Measurements from ENCODE around the gene MGAT4A.

- TF ChIP-seq EZH2 (IDR thresholded peaks at IDR 0.05), result no peak
- no peak for TF ChIP-seq POLR2AphosphoS5 (IDR thresholded peaks at IDR 0.05; ENCODE audit: borderline replicate concordance, low read depth, low read length)
- no peak for TF ChIP-seq FOXP2 (optimal IDR thresholded peaks at IDR 0.05; ENCODE audit: control extremely low read depth, extremely low read length, insufficient read depth)
Observed at GRCh38 chr2:98588880-98589431, 142.0 kb downstream of the MGAT4A start.
